Effector CD4-positive, alpha-beta T cell (primary cell): ENCODE results near the gene MAG.

ENCODE experiments used
- DNase-seq: peaks from one replicate; pipeline ENCODE4 v3.0.0-alpha.2; 2020

The MAG gene

GRCh38 chr19:35265900-35266519 lies 26.0 kb upstream of the MAG start:
- DNase-seq, result no peak

GRCh38 chr19:35266520-35267352 lies 25.2 kb upstream of the MAG start:
- no peak for DNase-seq

DNA sequence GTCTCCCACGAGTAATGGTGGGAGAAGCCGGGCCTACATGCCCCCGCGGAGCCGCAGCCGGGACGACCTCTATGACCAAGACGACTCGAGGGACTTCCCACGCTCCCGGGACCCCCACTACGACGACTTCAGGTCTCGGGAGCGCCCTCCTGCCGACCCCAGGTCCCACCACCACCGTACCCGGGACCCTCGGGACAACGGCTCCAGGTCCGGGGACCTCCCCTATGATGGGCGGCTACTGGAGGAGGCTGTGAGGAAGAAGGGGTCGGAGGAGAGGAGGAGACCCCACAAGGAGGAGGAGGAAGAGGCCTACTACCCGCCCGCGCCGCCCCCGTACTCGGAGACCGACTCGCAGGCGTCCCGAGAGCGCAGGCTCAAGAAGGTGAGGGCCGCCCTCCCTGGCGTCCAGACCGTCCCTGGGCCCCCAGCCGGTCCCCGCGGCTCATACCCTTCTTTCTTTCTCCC lies 24.6 kb upstream of the MAG start:
- no peak for DNase-seq

- DNase-seq, result peak; percentile 65
These were observed 24.0 kb upstream of the MAG start for GRCh38 chr19:35267818-35268535.

DNA sequence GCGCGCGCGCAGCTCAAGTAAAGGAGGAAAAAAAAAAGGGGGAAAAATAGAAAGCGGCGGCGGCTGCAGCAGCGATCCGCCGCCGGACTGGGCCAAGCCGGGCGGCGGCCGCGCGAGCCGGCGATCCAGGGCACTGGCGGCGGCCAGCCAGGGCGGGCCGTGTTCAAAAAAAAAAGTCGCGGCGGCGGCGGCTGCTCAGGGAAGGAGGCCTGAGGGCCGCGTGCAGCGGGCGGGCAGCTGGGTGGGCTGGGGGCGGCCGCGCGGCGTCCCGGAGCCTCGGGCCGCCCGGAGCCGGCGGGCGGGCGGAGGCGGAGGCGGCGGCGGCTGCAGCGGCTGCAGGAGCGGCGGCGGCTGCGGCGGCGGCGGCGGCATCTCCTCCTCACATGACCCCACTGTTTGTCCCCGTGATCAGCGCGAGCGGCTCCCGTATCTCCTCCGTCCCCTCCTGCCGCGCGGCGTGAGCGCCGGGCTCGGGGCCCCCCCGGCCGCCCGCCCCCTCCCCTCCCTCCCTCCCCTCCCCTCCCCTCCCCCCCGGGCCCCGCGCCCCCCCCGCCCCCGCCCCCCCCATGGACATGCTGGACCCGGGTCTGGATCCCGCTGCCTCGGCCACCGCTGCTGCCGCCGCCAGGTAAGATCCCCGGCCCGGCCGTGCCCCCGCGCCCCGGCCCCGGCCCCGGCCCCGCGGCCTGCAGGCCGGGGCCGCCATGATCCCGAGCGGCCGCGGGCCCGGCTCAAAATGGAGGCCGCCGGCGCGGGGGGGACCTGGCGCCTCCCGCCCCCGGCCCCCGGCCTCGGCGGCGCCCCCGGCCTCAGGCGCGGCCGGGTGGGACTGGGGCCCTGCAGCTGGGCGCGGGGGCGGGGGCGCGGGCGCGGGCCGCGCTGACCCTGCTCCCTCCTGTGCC lies 23.2 kb upstream of the MAG start, which contains the start of gene USF2:
USF2 (plus strand) TSS at position 427 of the 902 bp plus-strand sequence; CDS start at position 567, 140 bp downstream.
- DNase-seq, result peak; percentile 58

- DNase-seq, result peak; percentile 59
These were observed 22.4 kb upstream of the MAG start for GRCh38 chr19:35269438-35270117.

- DNase-seq, result no peak
These were observed 21.6 kb upstream of the MAG start for GRCh38 chr19:35270381-35270811.

- DNase-seq, result no peak
These were observed 20.4 kb upstream of the MAG start for GRCh38 chr19:35271546-35271945.

- DNase-seq, result no peak
These were observed 19.7 kb upstream of the MAG start for GRCh38 chr19:35272122-35272719.

DNA sequence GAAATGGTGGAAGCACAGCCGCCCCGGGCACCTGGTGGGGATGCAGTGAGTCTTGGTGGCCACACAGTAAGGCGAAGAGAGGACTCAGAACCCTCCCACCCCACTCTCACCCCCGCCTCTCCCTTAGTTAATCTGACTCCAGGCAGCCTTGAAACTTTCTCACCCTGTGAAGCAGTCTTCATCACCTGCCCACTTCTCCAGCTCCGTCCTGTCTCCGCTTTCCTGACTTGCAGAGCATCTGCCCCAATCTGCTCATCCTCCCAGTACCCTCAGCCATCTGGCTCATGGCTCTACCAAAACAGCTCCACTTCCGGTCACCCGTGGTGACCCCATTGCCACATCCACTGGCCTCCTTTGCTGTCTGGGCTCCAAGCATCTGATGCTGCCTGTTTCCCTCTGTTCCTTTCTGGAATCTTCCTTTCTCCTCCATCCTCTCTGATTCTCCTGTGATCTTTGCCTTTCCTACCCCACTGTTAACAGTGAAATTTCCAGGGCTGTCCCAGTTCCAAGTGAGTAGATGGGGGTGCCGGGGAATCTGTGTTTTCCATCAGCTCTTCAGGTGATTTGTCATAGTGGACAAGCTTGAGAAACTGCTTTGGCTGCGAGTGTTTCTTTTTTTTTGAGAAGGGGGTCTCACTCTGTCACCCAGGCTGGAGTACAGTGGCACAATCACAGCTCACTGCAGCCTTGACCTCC lies 18.9 kb upstream of the MAG start:
- DNase-seq, result no peak

- DNase-seq, result no peak
These were observed 18.2 kb upstream of the MAG start for GRCh38 chr19:35273686-35274259.

DNA sequence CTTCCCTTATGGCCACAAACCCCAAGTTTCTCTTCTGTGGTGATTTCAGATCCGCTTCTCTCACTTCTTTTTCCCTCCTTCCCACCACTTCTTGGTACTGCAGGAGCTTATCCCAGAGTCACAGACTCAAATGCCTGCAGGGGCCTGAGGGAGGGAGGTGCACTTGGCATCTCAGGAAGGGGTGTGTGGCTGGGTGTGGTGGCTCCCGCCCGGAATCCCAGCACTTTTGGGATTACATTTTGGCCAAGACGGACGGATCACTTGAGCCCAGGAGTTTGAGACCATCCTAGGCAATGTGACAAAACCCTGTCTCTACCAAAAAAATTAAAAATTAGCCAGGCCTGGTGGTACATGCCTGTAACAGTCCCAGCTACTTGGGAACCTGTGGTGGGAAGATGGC lies 17.6 kb upstream of the MAG start:
- no peak for DNase-seq

DNA sequence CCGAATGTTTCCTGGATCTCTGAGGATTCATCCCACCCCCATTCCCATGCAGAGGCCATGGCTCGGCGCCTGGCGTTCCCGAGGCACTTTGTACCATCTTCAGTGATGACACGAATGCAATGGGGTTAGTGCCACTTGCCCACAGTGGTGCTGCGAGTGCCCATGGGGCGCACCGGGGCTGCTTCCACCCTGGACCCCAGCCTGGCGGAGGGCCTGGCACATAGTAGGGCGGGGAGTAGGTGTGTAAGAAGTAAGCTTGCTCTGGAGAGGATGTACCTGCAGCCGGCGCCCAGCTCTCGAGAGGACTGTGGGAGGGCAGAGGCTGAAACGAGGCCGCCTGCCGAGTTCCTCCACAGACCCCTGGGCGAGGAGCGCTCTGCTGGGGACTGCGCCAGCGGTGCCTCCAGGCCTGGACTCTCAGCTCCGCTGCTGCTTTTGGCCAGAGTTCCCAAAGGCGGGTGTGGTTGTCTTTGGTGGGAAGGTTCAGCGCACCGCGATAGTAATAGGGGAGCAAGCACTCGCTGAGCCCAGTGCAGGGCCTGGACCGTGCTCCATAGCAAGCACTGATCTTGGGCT lies 15.2 kb upstream of the MAG start:
- no peak for DNase-seq

- DNase-seq, result no peak
These were observed 13.2 kb upstream of the MAG start for GRCh38 chr19:35278578-35279284.

- no peak for DNase-seq
These were observed 12.6 kb upstream of the MAG start for GRCh38 chr19:35279374-35279773.

DNA sequence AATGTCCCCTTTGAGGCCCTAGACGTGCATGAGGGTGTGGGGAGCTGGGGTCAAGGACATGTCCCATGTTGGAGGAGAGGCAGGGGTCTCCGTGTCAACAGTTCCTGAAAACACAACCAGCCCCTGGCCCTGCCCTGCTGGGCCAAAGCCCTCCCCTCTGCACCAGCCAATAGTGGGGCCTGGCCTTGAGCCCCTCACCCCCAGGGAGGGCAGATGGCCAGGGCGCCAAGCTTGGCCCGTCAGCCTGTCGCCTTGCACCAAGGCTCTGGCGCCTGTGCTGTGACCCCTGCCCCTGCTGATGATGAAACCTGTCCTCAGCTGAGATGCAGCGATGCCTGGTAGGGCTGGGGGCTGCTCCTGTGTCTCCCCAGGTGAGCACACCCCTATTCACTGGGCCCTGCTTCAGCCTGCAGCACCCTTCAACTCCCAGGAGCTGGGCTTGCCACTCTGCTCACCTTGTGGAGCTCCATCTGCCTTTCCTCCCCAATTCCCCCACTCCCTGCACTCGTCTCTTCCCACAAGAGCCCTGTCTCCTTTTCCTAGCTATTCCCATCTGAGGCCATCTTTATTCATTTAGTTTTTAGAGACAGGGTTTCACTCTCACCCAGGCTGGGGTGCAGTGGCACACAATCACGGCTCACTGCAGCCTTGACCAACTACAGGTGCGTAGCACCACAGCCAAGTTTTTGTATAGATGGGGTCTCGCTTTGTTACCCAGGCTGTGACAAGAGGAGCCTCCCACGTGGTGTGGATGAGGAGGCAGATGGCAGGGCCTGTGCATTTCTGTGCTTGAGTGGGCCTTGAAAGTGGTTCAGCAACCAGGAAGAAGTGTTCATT lies 11.8 kb upstream of the MAG start:
- no peak for DNase-seq

DNA sequence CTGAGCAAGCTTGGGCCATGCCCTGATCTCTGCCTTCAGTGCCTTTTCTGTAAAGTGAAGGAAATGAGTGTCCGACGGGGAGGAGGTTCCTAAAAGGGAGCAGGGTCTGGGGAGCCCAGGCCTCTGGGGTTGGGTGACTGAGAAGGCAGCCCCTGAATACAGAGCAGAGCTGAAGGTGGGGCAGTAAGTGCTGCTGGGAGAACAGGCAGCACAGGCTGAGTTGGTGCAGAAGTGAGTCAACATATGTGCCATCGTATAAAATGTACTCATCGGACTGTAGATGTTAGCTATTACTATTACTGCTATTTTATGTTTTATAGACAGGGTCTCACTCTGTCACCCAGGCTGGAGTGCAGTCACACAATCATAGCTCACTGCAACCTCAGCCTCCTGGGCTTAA lies 10.7 kb upstream of the MAG start:
- no peak for DNase-seq
